ENCODE measurements around the gene SPCS2.

GRCh38 chr11:74927496-74927895 lies 21.6 kb upstream of the SPCS2 start:
- TF ChIP-seq POLR2A (IDR thresholded peaks at IDR 0.05; ENCODE audit: control extremely low read depth in 1 of 2, low read depth in 2 of 2, low read length in 2 of 2): no peak
- TF ChIP-seq EP300 (IDR thresholded peaks at IDR 0.05; ENCODE audit: borderline replicate concordance in 1 of 2, low read depth in 2 of 2, low read length in 2 of 2): no peak
- TF ChIP-seq, protein P1, sequence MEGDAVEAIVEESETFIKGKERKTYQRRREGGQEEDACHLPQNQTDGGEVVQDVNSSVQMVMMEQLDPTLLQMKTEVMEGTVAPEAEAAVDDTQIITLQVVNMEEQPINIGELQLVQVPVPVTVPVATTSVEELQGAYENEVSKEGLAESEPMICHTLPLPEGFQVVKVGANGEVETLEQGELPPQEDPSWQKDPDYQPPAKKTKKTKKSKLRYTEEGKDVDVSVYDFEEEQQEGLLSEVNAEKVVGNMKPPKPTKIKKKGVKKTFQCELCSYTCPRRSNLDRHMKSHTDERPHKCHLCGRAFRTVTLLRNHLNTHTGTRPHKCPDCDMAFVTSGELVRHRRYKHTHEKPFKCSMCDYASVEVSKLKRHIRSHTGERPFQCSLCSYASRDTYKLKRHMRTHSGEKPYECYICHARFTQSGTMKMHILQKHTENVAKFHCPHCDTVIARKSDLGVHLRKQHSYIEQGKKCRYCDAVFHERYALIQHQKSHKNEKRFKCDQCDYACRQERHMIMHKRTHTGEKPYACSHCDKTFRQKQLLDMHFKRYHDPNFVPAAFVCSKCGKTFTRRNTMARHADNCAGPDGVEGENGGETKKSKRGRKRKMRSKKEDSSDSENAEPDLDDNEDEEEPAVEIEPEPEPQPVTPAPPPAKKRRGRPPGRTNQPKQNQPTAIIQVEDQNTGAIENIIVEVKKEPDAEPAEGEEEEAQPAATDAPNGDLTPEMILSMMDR (IDR thresholded peaks at IDR 0.05; ENCODE audit: control extremely low read depth in 1 of 3, insufficient read depth in 1 of 3, low read depth in 1 of 3, low read length in 3 of 3): no peak
- TF ChIP-seq NRF1 (IDR thresholded peaks at IDR 0.05; ENCODE audit: low read depth, low read length): no peak
- no peak for TF ChIP-seq JUN (IDR thresholded peaks at IDR 0.05; ENCODE audit: low read depth, low read length)
- TF ChIP-seq, protein P2, sequence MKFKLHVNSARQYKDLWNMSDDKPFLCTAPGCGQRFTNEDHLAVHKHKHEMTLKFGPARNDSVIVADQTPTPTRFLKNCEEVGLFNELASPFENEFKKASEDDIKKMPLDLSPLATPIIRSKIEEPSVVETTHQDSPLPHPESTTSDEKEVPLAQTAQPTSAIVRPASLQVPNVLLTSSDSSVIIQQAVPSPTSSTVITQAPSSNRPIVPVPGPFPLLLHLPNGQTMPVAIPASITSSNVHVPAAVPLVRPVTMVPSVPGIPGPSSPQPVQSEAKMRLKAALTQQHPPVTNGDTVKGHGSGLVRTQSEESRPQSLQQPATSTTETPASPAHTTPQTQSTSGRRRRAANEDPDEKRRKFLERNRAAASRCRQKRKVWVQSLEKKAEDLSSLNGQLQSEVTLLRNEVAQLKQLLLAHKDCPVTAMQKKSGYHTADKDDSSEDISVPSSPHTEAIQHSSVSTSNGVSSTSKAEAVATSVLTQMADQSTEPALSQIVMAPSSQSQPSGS (IDR thresholded peaks at IDR 0.05; ENCODE audit: low read length): no peak
- no peak for TF ChIP-seq POLR2AphosphoS5 (IDR thresholded peaks at IDR 0.05; ENCODE audit: low read depth, low read length)

All from H1 (cell line).